NOMO-1 treated with dmso at 0.1 percent for 144 hours (cell line): ENCODE data around the gene STOM.
A peak's percentile ranks its signal among the peaks of the same experiment; 100 is the strongest.

Experiments used
- DNase-seq: peaks from one replicate; lab custom pipeline; 2025; ENCODE audit not compliant: unreplicated experiment; lab: John Stamatoyannopoulos, UW

Gene STOM

GRCh38 chr9:121372239-121373010 is 2.4 kb upstream of the STOM start:
- DNase-seq = no peak

GRCh38 chr9:121371495-121372061 is 1.5 kb upstream of the STOM start:
- DNase-seq = no peak

GRCh38 chr9:121368745-121369144 is 1.3 kb downstream of the STOM start:
- no peak for DNase-seq

- DNase-seq = no peak
Observed at GRCh38 chr9:121368138-121368522, 1.9 kb downstream of the STOM start.

DNA sequence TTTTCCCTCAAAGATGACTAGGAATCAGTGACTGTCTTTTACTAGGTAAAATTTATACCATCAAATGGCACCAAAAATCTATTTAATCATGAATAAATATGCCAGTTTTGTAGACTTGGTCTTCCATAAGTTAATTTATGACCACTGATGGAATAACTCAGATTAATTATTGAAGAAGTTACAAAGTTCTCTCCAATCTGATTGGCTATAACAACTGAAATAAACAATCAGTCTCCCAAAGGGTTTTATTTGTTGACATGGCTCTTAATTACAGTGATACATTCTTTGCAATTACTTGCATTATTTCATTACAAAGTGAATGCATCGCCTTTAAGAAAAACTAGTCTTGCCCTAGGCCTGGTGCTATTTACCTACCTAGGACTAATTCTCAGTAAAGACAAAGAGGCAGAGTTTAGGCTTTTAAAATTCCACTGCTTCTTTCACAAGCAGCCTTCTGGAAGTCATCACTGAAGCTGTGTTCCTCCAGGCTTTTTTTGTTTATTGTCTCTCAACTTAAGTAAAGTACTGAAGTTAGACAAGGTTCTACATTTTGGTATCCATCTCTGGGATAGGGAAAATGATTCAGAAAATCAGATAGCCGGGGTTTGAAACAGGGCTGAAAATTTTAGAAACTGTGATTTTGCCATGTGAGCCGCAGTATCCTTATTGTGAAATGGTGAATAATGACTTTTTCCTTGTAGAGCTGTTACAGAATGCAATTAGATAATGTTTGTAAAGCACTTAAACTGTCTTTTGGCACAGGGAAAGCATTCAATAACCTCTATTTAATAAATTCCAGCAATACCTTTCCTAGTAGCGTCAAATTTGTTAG is 2.5 kb downstream of the STOM start:
- no peak for DNase-seq

DNA sequence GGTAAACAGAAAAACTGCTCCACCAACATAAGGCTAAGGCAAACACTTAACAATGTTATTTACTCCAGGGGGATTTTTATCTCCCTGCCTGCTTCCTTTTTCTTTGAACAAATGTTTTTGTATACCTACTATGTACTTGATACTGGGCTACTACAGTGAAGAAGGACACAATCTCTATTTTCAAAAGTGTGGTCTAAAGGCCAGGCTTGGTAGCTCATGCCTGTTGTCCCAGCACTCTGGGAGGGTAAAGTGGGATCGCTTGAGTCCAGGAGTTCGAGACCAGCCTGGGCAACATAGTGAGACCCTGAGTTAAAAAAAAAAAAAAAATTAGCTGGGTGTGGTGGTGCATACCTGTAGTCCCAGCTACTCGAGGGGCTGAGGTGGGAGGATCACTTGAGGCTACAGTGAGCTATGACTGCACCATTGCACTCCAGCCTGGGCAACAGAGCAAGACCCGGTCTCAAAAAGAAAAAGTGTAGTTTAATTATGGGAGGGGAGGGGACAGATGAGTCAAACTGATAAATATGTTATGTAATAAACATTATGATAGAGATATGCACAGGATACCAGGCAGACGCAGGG is 3.3 kb downstream of the STOM start:
- DNase-seq = no peak

DNA sequence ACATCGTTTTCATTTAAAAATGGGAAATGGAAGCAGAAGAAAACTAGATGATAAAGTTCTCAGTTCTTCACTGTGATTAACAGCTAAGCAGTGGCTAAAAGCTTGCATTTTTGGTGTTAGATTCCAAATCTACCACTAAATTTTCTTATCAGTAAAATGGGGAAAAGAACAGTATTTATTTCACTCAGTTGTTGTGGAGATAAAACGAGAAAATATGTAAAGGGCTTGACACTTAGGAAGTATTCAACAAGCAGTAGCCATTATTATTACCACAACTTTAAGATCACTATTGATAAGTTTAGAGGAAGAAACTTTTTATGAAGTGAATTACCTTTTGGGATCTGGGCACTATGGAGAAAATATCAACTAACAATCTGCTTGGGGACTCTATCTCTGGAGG is 4.5 kb downstream of the STOM start:
- no peak for DNase-seq

DNA sequence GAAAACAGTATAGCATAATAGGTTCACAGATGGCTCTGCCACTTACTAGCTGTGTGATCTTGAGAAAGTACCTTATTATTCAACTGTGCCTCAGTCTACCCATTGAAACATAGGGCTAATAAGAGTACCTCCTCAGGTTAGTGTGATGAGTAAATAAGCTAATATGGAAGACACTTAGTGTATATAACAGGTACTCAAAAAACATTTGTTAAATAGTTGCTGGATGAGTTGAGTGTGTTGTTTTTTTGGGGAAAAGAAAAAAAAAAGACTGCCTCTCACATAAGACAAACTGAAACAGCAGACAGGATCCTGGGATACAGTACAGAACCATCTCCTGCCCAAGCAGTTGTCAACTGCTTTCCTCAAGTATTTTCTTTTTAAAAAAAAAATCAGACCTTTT is 5.2 kb downstream of the STOM start:
- no peak for DNase-seq

DNA sequence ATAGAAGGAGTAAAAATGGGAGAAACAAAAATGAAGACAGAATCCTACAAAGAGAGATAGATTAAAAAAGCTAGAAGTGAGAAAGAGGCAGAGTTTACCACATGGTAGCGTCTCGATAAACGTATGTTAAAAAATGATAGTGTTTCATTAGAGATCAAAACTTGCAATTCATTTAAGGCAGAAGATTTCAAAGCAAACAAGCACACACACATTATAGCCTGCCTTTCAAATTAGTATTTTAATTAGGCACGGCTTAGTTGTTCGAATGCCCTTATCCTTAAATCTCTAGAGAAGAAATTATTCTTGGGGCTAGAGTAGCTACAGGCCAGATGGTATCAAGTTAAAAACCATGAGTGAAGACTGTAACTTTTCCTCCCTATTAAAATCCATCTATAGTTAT is 6.0 kb downstream of the STOM start:
- DNase-seq = no peak

DNA sequence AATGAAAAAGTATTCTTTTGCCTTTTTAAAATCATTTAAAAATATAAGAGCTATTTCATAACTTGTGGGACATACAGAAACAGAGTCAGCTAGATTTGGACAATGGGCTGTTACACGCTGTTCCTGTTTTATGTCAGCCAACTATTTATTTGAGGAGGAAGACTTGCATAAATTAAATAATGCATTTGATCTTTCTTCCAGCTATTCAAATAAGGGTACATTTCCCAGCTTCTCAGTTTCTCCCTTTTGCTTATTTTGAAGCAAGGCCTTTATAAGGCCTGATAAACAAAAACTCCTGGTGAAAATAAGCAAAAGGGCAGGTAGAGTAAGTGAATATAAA is 6.5 kb downstream of the STOM start:
- no peak for DNase-seq

DNA sequence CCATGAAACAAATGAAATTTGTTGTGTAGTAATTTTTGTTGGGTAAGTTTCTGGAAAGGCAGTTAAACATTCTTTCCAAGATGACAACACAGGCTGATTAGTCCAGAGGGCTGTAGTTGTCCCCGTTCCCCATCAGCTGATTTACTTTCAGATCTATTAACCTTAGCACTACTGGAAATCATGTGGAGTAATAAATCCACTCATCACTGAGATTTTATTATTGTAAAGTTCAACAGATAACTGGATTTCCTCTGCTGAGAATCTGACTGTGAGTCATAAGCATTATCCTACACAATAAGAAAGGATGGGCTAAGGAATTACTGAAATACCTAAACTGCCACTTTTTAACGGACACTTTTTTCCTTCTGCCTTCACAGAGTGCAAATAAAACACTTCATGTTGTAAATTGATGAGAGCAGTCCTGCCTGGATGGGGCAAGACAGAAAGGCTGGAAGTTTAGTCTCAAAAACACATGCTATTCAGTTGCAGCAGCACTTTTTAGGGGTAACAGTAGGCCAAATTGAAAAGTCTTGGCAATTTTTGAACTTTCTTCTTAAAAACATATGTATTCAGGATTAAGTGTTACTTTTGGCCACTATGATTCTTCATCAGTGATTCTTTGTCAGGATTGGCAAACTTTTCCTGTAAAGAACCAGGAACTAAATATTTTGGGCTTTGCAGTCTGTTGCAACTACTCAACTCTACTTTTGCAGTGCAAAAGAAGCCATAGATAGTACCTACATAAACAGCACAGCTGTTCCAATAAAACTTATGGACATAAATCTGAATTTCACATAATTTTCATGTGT is 7.0 kb downstream of the STOM start:
- DNase-seq = no peak

DNA sequence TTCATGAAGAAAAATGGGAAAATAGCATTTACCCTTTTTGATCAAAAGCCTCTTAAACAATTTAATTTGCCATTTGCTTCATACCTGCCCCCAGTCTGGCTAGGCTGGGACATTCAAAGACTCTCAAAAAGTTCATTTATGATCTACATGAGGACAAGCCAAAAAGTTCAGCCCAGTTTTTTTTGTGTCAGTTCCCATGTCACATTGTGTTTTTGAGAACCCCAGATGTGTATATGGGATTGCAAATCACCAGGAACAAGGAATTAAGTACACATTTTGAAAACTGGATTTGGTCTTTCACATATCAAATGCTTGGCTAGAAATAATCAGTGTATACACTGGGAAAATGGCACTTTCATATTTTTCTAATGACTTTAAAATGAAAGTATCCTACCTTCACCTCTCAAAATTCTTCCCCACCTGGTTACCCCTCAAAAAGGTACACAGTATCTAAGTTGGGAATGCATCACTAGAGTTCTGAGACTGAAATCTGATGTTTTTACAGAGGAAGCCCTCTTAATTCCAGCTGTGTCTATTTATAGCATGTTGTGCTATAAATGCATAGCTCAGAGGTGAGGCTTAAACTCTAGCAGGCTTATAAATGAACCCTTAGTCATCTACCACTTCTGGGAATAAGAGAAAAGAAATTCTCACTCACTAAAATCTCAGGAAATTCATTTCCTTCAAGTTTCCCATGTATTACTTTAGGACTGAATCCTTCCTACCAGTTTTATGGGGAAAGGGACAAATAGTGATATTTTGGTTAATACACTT is 9.3 kb downstream of the STOM start:
- no peak for DNase-seq

- no peak for DNase-seq
Observed at GRCh38 chr9:121359351-121360294, 10.4 kb downstream of the STOM start.

GRCh38 chr9:121358751-121359150 is 11.3 kb downstream of the STOM start:
- no peak for DNase-seq

GRCh38 chr9:121357011-121357410 is 13.0 kb downstream of the STOM start:
- no peak for DNase-seq

- DNase-seq = no peak
Observed at GRCh38 chr9:121354762-121355161, 15.3 kb downstream of the STOM start.

DNA sequence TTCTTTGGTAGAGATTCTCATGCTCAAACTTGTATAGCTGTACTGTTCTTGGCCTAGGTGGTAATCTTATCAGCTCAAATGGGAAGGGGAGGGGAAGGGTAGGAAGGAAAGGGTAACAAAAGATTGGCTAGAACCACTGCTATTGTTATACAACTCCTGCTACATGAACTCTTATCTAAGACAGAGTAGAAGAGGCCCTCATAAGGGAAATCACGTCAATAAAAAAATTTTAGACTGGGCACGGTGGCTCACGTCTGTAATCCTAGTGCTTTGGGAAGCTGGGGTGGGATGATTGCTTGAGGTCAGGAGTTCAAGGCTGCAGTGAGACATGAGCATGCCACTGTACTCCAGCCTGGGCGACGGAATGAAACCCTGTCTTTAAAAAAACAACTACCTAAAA is 15.9 kb downstream of the STOM start:
- no peak for DNase-seq

GRCh38 chr9:121353241-121354061 is 16.6 kb downstream of the STOM start:
- peak; percentile 37 for DNase-seq
